D721Med (cell line): ENCODE results near the gene NR1D2.
A peak's percentile ranks its signal among the peaks of the same experiment; 100 is the strongest.

Experiments
- DNase-seq: peaks from one replicate; pipeline ENCODE4 v3.0.0; 2011; ENCODE audit warnings: low spot score; ENCODE audit not compliant: insufficient read length
- FAIRE-seq: peaks from 2 replicates; lab custom pipeline; 2011; peaks lifted over from hg19 to GRCh38; lab: Jason Lieb, UNC
- TF ChIP-seq, protein P1 (sequence below): IDR thresholded peaks from 2 replicates; pipeline ENCODE4 v1.5.1; 2012; ENCODE audit warnings: mild to moderate bottlenecking, control low read depth; ENCODE audit not compliant: insufficient read depth; ENCODE audit errors: missing control alignments

NR1D2 gene

DNA sequence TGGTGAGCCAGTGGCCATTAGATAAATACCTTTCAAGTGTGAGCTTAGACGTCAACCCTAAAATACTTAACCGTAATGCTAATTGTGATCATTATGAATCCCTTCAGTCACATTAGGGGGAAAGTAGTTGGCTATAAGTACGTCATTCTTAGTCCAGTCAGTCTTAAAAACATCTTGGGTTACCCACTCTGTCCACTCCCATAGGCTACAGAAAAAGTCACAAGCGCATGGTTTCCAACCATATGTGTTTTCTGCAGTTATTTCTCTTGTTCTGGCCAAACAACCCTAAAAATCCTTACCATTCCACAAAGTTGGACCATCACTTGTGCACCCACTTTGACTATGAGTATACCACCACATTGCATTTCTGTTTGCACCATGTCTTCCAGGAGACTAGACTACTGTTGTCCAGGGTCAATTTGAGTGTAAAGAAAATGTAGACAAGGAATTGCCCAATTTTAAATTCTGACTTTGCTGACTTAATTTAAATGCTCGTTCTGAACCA lies 24.9 kb upstream of the NR1D2 start:
- DNase-seq (no peak), FAIRE-seq (no peak)
- TF ChIP-seq, protein P1, sequence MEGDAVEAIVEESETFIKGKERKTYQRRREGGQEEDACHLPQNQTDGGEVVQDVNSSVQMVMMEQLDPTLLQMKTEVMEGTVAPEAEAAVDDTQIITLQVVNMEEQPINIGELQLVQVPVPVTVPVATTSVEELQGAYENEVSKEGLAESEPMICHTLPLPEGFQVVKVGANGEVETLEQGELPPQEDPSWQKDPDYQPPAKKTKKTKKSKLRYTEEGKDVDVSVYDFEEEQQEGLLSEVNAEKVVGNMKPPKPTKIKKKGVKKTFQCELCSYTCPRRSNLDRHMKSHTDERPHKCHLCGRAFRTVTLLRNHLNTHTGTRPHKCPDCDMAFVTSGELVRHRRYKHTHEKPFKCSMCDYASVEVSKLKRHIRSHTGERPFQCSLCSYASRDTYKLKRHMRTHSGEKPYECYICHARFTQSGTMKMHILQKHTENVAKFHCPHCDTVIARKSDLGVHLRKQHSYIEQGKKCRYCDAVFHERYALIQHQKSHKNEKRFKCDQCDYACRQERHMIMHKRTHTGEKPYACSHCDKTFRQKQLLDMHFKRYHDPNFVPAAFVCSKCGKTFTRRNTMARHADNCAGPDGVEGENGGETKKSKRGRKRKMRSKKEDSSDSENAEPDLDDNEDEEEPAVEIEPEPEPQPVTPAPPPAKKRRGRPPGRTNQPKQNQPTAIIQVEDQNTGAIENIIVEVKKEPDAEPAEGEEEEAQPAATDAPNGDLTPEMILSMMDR, result no peak

DNA sequence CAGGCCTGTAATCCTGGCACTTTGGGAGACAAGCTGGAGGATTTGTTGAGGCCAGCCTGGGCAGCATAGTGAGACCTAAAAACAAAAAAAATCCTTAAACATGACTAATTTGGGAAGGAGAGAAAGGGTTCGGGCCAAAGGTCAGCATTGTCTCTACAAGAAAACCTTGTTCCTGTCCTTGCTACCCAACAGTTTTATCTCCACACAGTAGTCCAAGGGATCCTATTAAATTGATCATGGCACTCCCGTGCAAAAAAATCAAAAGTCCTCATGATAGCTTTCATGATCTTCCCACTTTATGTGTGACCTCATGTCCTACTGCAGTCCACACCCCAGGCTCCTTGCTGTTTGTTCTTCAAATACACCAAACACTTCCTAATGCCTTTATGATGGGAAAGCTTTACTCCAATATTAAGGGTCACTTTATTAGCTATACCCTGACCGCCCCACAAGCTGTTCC lies 24.0 kb upstream of the NR1D2 start:
- TF ChIP-seq, protein P1, result no peak
- FAIRE-seq (no peak), DNase-seq (no peak)

DNA sequence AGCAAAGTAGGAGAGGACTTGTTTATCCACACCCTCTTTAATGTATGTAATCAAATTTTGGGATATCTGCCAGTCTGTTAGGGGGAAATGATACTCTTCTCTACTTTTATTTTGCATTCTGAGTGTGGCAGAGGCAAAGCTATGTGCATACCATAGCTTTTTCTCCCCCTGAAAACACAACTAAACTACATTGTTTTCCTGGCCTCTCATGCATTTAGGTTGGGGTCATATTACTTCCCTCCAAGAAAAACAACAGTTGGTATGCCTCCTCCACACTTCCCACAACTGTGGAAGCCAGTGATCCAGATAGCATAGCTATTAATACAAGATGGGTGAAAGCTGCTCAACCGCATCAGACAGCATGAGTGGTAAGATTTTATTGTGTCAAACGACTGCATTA lies 21.3 kb upstream of the NR1D2 start:
- FAIRE-seq (no peak), DNase-seq (no peak)
- TF ChIP-seq, protein P1, result no peak

DNA sequence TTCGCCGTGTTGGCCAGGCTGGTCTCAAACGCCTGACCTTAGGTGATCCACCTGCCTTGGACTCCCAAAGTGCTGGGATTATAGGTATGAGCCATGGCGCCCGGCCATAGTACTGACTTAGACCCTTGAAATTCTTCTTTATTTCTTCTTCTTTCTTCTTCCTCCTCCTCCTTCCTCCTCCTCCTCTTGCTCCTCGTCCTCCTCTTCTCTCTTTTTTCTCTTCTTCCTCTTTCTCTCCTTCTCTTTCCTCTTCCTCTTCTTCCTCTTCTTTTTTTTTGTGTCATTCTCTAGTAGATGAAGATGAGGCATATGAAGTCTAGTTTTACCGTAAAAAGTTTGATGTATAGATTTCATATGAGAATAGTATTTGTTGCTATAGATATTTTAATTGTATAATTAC lies 18.8 kb upstream of the NR1D2 start:
- no peak for FAIRE-seq
- TF ChIP-seq, protein P1, result no peak
- no peak for DNase-seq

DNA sequence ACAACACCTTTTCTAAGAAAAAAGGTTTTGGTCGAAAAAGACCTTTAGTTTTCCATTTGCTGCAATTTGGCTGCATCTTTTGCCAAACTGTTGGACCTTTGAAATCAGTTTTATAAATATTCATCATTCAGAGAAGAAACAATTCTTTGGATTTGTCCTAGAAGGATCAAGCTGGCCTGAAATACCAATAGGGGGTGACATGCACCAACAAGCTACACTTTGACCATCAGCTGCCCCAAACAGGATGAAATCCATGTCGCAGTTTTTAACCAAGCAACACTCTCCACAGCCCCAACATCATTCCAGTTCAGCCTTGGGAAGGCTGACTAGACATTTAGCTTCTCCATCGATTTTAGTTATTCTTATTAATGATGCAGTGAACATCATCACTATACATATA lies 18.4 kb upstream of the NR1D2 start:
- TF ChIP-seq, protein P1, result peak; percentile 24
- FAIRE-seq (no peak), DNase-seq (no peak)

DNA sequence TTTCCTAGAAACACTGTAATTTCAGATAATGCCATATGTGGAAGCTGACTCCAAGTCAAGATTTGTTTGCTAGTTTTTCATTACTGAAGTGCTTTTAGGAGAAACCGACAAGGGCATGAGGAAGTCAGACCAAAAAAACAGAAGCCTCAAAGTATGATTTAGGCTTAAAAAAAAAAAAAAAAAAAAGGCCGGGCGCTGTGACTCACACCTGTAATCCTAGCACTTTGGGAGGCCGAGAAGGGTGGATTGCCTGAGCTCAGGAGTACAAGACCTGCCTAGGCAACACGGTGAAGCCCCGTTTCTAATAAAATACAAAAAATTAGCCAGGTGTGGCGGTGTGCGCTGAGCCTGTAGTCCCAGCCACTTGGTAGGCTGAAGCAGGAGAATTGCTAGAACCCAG lies 16.6 kb upstream of the NR1D2 start:
- TF ChIP-seq, protein P1, result no peak
- FAIRE-seq (no peak), DNase-seq (no peak)

DNA sequence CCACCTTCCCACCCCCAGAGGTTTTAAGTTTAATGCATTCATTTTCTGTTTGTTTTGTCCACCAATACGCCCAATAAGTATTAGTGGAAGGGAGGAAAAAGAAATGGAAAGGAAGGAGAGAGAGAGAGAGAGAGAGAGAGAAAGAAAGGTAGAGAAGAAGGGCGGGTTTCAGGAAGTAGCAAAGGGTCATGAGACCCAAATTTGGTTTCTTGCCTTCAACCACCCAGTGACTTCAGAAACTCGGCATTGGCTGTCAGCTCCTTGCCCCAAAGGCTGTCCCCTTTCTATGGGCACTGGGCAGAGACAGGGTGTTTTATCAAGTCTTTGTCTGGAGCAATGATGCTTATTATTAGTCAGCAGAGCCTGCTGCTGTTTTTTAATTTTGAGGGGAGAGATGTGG lies 13.5 kb upstream of the NR1D2 start:
- FAIRE-seq, result no peak
- TF ChIP-seq, protein P1, result no peak
- no peak for DNase-seq
